EL (cell line): Measurements from ENCODE around the gene HOXC4.
A peak's percentile ranks its signal among the peaks of the same experiment; 100 is the strongest.

Source experiments
- DNase-seq: peaks from one replicate; pipeline ENCODE4 v3.0.0-alpha.2; 2016

Gene HOXC4

GRCh38 chr12:54016051-54016450 is 37.6 kb upstream of the HOXC4 start:
- no peak for DNase-seq

GRCh38 chr12:54016478-54016964 is 37.1 kb upstream of the HOXC4 start:
- DNase-seq: peak; percentile 88

GRCh38 chr12:54017027-54017788 is 36.4 kb upstream of the HOXC4 start:
- peak; percentile 59 for DNase-seq

GRCh38 chr12:54017878-54018467 is 35.7 kb upstream of the HOXC4 start:
- DNase-seq: peak; percentile 92

- no peak for DNase-seq
Measured at GRCh38 chr12:54018468-54018984, 35.1 kb upstream of the HOXC4 start.

- no peak for DNase-seq
Measured at GRCh38 chr12:54019091-54019811, 34.4 kb upstream of the HOXC4 start.

GRCh38 chr12:54019924-54020590 is 33.6 kb upstream of the HOXC4 start:
- peak; percentile 38 for DNase-seq

- DNase-seq: no peak
Measured at GRCh38 chr12:54020591-54021405, 32.8 kb upstream of the HOXC4 start.

GRCh38 chr12:54021432-54022013 is 32.1 kb upstream of the HOXC4 start:
- DNase-seq: no peak

GRCh38 chr12:54022960-54023884 is 30.4 kb upstream of the HOXC4 start:
- no peak for DNase-seq

GRCh38 chr12:54024127-54024526 is 29.5 kb upstream of the HOXC4 start:
- no peak for DNase-seq

- no peak for DNase-seq
Measured at GRCh38 chr12:54024581-54025305, 28.9 kb upstream of the HOXC4 start.

GRCh38 chr12:54025499-54026405 is 27.9 kb upstream of the HOXC4 start:
- no peak for DNase-seq

- no peak for DNase-seq
Measured at GRCh38 chr12:54026640-54027441, 26.8 kb upstream of the HOXC4 start.

GRCh38 chr12:54027442-54027786 is 26.2 kb upstream of the HOXC4 start:
- DNase-seq: no peak

GRCh38 chr12:54028314-54029201 is 25.1 kb upstream of the HOXC4 start, which contains the start of gene HOXC6:
HOXC6 (plus strand) TSS chr12:54028440; CDS start chr12:54028522, 82 bp downstream.
- no peak for DNase-seq
